Skeletal muscle tissue (tissue), 4 donors: ENCODE measurements around the gene ZNF678. TPM values are rescaled to one million over a fixed set of nuclear protein-coding genes. Genes with fewer than 3 reads are reported as not detected.

Source experiments
- H3K27ac ChIP-seq: one replicate; pipeline ENCODE4 v1.7.0; 2013; ENCODE audit warnings: mild to moderate bottlenecking, low read depth, low read length, inconsistent platforms
- H3K27me3 ChIP-seq, 3 donors: one replicate each; pipeline ENCODE4 v1.7.0; 2013; ENCODE audit warnings: low read length in 3 of 3; ENCODE audit not compliant: control insufficient read depth in 3 of 3, insufficient read depth in 3 of 3
- H3K36me3 ChIP-seq, 3 donors: one replicate each; pipeline ENCODE4 v1.7.0; 2013; ENCODE audit warnings: low read length in 3 of 3; ENCODE audit not compliant: control insufficient read depth in 3 of 3, insufficient read depth in 3 of 3
- H3K4me1 ChIP-seq, 3 donors: one replicate each; pipeline ENCODE4 v1.7.0; 2013; ENCODE audit warnings: low read length in 3 of 3, mild to moderate bottlenecking in 3 of 3; ENCODE audit not compliant: control insufficient read depth in 3 of 3, insufficient read depth in 3 of 3
- H3K4me3 ChIP-seq, 3 donors: one replicate each; pipeline ENCODE4 v1.7.0; 2013; ENCODE audit warnings: low read length in 3 of 3
- H3K9ac ChIP-seq, 3 donors: one replicate each; pipeline ENCODE4 v1.7.0; 2013; ENCODE audit warnings: low read length in 3 of 3, mild to moderate bottlenecking in 3 of 3, moderate library complexity in 2 of 3, low read depth in 1 of 3
- H3K9me3 ChIP-seq, 3 donors: one replicate each; pipeline ENCODE4 v1.7.0; 2013; ENCODE audit warnings: low read length in 3 of 3; ENCODE audit not compliant: control insufficient read depth in 3 of 3
- total RNA-seq: library from RNA; depleted of rRNA; stranded (reverse); fragments of >200 nt; gene quantifications from one replicate; pipeline ENCODE4 v1.2.3, GENCODE V29; 2014
- donor health status: Osteomylitis.

Gene ZNF678
- 17.7 TPM for total RNA-seq

- no peaks in the 10 kb centered on the region for H3K9me3 ChIP-seq
- no peaks in the 10 kb centered on the region for H3K36me3 ChIP-seq
- peak within 1 kb of the TSS; percentile 92 to 96 (median 94) for H3K4me3 ChIP-seq
- H3K27me3 ChIP-seq = peaks cover 16 to 25% (median 22%) of the 10 kb centered on the region in 3 donors
- H3K4me1 ChIP-seq = peaks cover 8 to 12% (median 11%) of the 10 kb centered on the region in 3 donors
- H3K27ac ChIP-seq = peak within 1 kb of the TSS; percentile 79
- peak within 1 kb of the TSS; percentile 85 to 88 (median 87) for H3K9ac ChIP-seq
Measured at GRCh38 chr1:227563324-227564201, at the start of gene ZNF678. Gene ZNF678 (plus strand): TSS chr1:227563556. CDS start chr1:227650992, 87,436 bp downstream.

GRCh38 chr1:227518876-227519275 lies 44.5 kb upstream of the ZNF678 start:
- H3K4me1 ChIP-seq = no peaks in the 10 kb centered on the region
- no peaks in the 10 kb centered on the region for H3K27me3 ChIP-seq
- H3K9ac ChIP-seq = no peak overlapping the region
- no peak overlapping the region for H3K4me3 ChIP-seq
- H3K27ac ChIP-seq = no peak overlapping the region
- no peaks in the 10 kb centered on the region for H3K36me3 ChIP-seq
- H3K9me3 ChIP-seq = no peaks in the 10 kb centered on the region

DNA sequence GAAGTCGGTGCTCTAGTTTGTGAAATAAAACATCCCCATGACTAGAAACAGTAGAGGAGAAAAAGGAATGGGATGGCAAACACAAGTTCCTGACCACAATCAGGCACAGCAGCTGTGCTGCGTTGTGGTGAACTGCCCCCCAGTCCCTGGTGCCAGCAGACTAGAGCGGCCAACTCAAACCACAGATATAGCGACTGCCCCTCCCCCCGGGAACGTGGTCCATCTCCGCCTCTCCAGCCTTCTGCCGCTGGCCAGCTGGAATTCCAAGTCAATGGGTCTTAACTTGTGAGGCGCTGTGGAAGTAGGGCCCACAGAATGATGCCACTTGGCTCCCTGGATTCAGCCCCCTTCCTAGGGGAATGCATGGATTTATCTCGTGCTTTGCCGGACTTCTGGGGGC lies 41.6 kb upstream of the ZNF678 start:
- no peaks in the 10 kb centered on the region for H3K9me3 ChIP-seq
- no peak overlapping the region for H3K9ac ChIP-seq
- H3K27ac ChIP-seq = no peak overlapping the region
- H3K4me3 ChIP-seq = no peak overlapping the region
- H3K4me1 ChIP-seq = no peaks in the 10 kb centered on the region
- no peaks in the 10 kb centered on the region for H3K27me3 ChIP-seq
- no peaks in the 10 kb centered on the region for H3K36me3 ChIP-seq

DNA sequence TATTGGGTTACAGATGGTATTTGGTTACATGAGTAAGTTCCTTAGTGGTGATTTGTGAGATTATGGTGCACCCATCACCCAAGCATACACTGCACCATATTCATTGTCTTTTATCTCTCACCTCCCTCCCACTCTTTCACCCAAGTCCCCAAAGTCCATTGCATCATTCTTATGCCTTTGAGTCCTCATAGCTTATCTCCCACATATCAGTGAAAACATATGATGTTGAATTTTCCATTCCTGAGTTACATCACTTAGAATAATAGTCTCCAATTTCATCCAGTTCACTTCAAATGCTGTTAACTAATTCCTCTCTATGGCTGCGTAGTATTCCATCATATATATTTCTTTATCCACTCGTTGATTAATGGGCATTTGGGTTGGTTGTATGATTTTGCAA lies 36.8 kb upstream of the ZNF678 start:
- H3K36me3 ChIP-seq = no peaks in the 10 kb centered on the region
- H3K4me1 ChIP-seq = no peaks in the 10 kb centered on the region
- H3K9me3 ChIP-seq = peaks cover 2 to 15% (median 3%) of the 10 kb centered on the region in 3 donors
- H3K27me3 ChIP-seq = no peaks in the 10 kb centered on the region
- no peak overlapping the region for H3K9ac ChIP-seq
- no peak overlapping the region for H3K27ac ChIP-seq
- no peak overlapping the region for H3K4me3 ChIP-seq

DNA sequence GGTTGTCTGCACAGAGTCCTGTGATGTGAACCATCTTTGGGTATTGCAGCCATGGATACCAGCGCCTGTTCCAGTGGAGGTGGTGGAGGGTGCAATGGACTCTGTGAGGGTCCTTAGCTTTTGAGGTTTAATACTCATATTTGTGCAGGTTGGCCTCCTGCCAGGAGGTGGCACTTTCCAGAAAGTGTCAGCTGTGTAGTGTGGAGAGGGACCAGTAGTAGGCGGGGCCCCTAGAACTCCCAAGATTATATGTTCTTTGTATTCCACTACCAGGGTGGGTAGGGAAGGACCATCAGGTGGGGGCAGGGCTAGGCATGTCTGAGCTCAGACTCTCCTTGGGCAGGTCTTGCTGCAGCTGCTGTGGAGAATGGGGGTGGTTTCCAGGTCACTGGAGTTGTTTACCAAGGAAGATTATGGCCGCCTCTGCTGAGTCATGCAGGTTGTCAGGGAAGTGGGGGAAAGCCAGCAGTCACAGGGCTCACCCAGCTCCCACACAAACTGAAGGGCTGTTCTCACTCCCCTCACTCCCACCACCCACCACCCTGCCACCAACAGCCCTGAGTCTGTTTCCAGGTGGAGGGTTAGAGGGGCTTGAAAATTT lies 31.2 kb upstream of the ZNF678 start:
- H3K36me3 ChIP-seq = peaks cover 0 to 3% (median 0%) of the 10 kb centered on the region in 3 donors
- H3K4me3 ChIP-seq = no peak overlapping the region
- H3K9me3 ChIP-seq = peaks cover 2 to 22% (median 11%) of the 10 kb centered on the region in 3 donors
- no peaks in the 10 kb centered on the region for H3K4me1 ChIP-seq
- H3K27me3 ChIP-seq = no peaks in the 10 kb centered on the region
- H3K27ac ChIP-seq = no peak overlapping the region
- no peak overlapping the region for H3K9ac ChIP-seq

DNA sequence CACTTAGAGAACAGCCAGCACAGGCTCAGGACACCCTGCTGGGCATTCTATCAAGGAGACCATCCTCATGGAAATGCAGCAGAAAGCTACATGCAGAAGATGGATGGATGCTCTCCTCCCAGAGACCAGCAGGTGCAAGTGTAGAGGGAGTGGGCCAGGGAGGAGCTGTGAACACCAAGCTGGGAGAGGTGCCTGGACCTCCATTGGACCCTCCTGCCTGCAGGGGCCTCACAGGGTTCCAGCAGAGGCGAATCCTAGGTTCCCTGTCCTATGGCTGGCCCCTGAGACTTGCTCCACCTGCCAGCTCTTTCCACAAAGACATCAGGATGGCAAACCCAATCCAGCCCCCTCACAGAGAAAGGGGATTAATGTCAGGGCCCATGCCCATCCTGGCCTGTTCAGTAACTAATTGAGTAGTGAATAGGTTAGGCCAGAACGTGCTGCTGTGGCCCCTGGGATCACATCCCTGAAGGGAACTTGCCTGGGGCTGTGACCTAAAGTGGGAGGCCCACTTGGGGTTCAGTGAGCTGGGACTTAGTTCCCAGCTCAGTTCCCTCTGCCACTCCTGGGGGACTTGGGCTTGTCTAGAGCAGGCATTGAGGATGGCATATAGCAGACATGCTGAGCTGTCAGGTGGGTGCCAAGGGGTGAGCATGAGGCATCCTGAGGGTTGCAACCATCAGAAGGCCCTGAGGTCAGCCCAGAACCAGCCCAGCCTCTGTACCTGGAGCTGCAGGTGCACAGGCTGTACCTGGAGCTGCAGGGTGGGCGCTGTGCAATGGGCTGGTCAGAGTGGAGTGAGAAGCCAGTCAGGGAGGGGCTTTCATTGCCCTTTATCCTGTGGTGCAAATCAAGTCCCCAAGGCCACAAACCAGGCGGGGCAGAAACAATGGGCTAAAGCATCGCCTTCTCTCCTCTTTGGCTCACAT lies 22.9 kb upstream of the ZNF678 start:
- no peak overlapping the region for H3K4me3 ChIP-seq
- H3K36me3 ChIP-seq = peaks cover 0 to 2% (median 0%) of the 10 kb centered on the region in 3 donors
- peaks cover 15 to 20% (median 16%) of the 10 kb centered on the region in 3 donors for H3K4me1 ChIP-seq
- H3K9ac ChIP-seq = no peak overlapping the region
- no peak overlapping the region for H3K27ac ChIP-seq
- no peaks in the 10 kb centered on the region for H3K27me3 ChIP-seq
- H3K9me3 ChIP-seq = peaks cover 0 to 6% (median 0%) of the 10 kb centered on the region in 3 donors

GRCh38 chr1:227541129-227541528 lies 22.2 kb upstream of the ZNF678 start:
- Histone ChIP-seq H3K27me3 (no peaks in the 10 kb centered on the region), H3K4me1 (peaks cover 15 to 21% (median 16%) of the 10 kb centered on the region in 3 donors), H3K36me3 (peaks cover 0 to 2% (median 0%) of the 10 kb centered on the region in 3 donors), H3K27ac (no peak overlapping the region), H3K4me3 (peak overlapping the region in 2 of 3 donors; percentile 76 to 79), H3K9me3 (peaks cover 0 to 4% (median 0%) of the 10 kb centered on the region in 3 donors), H3K9ac (peak overlapping the region in 2 of 3 donors; percentile 78 to 87)

- H3K4me3 ChIP-seq = peak overlapping the region; percentile 56 to 79 (median 76)
- peaks cover 15 to 24% (median 16%) of the 10 kb centered on the region in 3 donors for H3K4me1 ChIP-seq
- H3K27me3 ChIP-seq = no peaks in the 10 kb centered on the region
- H3K9me3 ChIP-seq = peaks cover 0 to 4% (median 0%) of the 10 kb centered on the region in 3 donors
- no peak overlapping the region for H3K27ac ChIP-seq
- H3K9ac ChIP-seq = peak overlapping the region; percentile 72 to 87 (median 78)
- H3K36me3 ChIP-seq = peaks cover 0 to 2% (median 0%) of the 10 kb centered on the region in 3 donors
Measured at GRCh38 chr1:227541796-227542152, 21.6 kb upstream of the ZNF678 start.
